HFF-Myc (cell line): Measurements from ENCODE around the gene SDK2.

Experiments
- DNase-seq: peaks from one replicate; pipeline ENCODE4 v3.0.0-alpha.2; 2011; ENCODE audit warnings: low read depth; ENCODE audit errors: extremely low read depth
- H3K4me3 ChIP-seq: replicated peaks from 2 replicates; pipeline ENCODE4 v1.5.1; 2011; ENCODE audit warnings: low read depth, mild to moderate bottlenecking, control low read depth, low read length
- TF ChIP-seq, protein P1 (sequence below): IDR thresholded peaks from 2 replicates; pipeline ENCODE4 v1.5.1; 2012; ENCODE audit warnings: mild to moderate bottlenecking, low read depth, low read length, control low read depth; ENCODE audit errors: missing control alignments

SDK2 gene

DNA sequence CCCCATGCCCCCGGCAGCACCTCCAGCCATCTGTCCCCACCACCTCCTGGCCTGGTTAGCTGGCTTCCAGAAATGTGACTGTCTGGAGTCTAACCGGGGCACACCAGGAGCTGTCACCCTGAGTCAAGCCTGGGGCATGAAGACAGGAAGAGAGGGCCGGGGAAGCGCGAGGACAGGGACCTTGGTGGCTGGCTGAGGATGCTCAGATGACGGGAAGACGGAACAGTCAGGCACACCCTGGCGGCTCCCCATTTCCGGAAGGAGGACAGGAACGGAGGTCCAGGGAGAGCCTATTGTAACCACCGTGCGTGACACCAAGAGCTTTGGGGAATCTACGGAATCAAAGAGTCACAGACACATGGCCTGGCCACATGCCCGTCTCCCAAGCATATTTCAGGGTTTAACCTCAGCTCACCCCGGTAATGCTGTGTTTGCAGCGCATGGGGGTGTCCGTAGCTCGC lies 51.7 kb downstream of the SDK2 start:
- no peak overlapping the region for H3K4me3 ChIP-seq
- DNase-seq: no peak
- TF ChIP-seq, protein P1, sequence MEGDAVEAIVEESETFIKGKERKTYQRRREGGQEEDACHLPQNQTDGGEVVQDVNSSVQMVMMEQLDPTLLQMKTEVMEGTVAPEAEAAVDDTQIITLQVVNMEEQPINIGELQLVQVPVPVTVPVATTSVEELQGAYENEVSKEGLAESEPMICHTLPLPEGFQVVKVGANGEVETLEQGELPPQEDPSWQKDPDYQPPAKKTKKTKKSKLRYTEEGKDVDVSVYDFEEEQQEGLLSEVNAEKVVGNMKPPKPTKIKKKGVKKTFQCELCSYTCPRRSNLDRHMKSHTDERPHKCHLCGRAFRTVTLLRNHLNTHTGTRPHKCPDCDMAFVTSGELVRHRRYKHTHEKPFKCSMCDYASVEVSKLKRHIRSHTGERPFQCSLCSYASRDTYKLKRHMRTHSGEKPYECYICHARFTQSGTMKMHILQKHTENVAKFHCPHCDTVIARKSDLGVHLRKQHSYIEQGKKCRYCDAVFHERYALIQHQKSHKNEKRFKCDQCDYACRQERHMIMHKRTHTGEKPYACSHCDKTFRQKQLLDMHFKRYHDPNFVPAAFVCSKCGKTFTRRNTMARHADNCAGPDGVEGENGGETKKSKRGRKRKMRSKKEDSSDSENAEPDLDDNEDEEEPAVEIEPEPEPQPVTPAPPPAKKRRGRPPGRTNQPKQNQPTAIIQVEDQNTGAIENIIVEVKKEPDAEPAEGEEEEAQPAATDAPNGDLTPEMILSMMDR: no peak

DNA sequence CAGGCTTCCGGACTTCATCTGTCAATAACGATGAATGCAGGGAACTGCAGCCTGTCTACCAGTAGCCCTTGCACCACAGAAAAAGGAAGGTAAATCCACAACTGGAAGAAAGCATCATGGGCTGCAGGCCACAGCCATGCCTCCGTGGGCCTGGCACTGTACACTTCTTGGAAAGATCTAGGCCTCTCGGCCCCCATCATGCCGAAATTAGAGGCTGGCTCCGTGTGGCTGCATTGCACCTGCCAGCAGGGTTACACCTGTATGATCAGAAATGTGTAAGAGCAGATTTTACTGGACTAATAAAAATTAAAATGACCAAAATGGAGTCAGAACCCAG lies 52.2 kb downstream of the SDK2 start:
- no peak overlapping the region for H3K4me3 ChIP-seq
- TF ChIP-seq, protein P1: no peak
- no peak for DNase-seq

DNA sequence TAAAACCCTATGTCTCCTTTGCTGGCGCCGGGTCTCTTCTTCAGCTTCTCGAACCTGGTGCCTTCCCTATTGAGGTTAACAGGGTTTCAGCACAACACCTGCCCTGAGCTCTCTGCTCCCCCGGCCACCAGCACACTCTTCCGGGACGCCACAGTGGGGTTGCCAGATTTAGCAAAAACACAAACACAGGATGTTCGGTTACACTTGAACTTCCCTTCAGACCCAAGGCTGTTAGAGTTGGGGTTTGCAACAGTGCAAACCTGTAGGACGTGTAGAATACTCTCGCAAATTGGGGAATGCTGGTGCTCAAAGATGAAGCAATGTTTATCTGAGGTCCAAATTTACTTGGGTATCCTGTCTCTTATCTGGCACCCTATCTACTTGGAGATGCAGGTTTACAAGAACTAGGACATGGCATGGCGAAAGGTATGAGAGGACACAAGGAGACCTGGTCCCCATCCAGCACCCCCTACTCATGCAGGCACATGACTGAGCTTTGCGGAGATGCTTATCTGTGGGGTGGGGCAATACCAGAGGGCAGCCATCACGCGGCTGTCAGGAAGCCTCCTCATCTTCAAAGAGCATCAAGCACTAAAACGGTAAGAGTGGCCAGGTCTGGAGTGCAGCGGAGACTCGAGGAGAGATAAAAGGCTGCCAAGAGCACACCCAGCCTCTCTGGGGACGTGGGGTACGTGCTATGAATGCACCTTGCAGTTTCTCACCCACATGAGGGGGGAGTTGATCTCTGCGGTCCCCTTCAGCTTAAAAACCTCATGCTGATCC lies 52.8 kb downstream of the SDK2 start:
- TF ChIP-seq, protein P1: no peak
- no peak overlapping the region for H3K4me3 ChIP-seq
- DNase-seq: no peak

DNA sequence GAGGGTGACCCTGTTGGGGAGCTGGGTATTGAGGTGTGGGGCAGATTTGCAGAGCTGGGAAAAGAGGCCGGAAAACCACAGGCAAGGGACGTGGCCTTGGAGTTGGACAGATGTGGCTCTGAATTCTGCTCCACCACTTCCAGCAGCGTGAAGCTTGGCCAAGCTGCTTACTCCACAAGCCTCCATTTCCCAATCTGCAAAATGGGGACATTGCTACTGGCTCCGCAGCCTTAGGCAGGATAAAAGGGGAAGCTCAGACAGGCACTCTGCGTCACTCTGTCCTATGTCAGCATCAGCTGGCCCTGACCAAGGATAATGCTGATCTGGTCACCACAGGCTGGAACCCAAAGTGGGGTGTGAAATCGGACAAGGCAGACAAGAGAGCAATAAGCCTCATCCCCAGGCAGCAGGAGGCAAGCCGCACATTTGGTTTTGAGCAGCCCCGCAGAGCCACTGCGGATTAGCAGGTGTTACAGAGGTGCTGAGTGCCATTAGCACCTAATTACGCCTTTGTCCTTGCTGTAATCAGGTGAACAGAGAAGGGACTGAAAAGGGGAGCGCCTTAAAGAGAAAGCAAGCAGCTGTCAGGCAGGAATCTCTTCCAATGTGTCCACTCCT lies 54.8 kb downstream of the SDK2 start:
- no peak for DNase-seq
- H3K4me3 ChIP-seq: no peak overlapping the region
- TF ChIP-seq, protein P1: no peak

DNA sequence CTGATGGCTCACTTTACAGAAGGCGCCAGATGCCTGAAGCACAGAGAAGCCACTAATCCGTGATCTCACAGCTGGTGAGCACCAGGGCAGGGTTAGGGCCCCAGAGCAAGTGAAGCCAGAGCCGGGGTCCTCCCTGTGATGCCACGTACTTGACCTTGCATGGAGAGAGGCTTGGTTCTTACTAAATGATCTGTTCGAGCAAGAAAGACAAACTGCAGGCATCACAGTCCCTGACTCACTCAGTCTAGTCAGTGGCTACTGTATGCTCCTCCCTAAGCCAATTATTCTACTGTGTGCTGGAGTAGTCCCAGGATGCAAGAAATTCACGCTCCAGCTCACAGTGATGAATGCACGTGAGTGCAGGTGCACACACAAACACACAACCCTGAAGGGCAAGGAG lies 55.4 kb downstream of the SDK2 start:
- no peak overlapping the region for H3K4me3 ChIP-seq
- TF ChIP-seq, protein P1: no peak
- DNase-seq: no peak

DNA sequence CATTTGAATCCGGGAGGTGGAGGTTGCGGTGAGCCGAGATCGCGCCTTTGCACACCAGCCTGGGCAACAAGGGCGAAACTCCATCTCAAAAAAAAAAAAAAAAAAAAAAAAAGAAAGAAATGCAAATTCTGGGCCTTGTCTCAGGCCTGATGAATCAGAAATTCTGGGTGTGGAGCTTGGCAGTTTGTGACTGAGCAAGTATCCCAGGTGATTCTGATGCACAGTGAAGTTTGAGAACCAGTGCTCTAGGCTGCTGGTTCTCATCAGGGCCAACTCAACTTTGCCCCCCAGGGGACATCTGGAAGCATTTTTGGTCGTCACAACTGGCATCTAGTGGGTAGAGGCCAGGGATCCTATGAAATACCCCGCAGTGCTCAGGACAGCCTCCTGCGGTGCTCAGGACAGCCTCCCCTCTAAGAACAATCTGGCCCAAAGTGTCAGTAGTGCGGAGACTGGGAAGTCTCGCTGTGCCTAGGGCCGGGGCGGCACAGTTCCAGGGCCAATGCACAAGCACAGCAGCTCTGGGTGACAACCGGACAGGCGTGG lies 55.9 kb downstream of the SDK2 start:
- H3K4me3 ChIP-seq: no peak overlapping the region
- DNase-seq: no peak
- TF ChIP-seq, protein P1: no peak
